GM21367 (cell line): ENCODE measurements around the gene CD28.

Experiments
- ATAC-seq: cut with Tn5 transposase; IDR thresholded peaks from one replicate; pipeline ENCODE4 v1.9.1; 2021; ENCODE audit not compliant: unreplicated experiment

The CD28 gene

DNA sequence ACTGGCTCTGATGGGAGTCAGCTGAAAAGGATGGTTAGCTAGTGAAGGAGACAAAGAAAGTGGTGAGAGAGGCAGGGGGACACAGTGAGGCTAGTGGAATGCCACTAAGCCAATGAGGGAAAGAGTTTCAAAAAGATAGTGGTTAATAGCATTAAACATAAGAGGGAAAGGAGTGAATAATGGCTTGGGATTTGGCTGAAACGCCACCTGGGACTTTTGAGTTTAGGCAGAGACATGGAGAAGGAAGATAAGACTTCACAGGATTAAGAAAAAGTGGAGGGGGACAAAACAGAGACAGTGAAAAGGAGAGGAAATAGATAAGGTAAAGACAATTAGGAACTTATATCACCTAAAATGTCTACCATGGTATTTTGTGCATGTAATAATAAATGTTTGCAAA is 6.9 kb downstream of the CD28 start:
- ATAC-seq: no peak

DNA sequence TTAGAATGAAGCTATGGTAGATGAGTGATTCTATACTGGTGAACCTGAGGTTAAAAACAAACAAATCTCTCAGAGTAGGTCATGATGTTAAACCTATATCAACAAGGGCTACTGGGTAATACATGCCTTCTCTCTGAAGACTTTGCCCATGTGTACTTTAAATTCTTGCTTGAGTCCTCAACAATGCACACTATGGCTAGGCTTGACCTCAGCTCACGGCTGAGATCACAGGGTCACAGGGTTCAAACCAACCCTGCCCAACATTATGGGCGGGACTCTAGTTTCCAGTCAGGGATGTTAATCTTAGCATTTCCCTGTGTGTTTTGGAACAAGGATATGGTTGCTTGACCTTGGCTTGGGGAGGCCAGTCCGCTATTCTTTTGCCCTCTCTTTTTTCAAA is 7.7 kb downstream of the CD28 start:
- ATAC-seq: no peak

DNA sequence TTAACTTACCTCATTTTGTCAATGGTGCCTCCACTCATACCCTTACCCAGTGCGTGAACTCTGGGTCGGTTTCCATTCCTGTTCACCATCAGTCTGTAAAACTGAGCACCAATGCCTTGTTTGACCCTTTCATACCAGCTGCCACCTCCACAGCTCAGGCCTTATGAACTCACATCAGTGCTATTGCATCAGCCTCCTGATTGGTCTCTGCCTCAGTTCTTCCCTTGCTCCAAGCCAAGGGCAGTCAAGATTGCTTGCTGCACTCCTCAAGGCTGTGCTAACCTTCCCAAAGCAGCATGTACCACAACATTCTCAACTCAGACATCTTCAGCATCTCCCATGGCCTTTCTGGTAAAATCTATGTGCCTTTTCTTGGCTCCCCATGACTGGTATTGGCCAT is 9.3 kb downstream of the CD28 start:
- no peak for ATAC-seq

DNA sequence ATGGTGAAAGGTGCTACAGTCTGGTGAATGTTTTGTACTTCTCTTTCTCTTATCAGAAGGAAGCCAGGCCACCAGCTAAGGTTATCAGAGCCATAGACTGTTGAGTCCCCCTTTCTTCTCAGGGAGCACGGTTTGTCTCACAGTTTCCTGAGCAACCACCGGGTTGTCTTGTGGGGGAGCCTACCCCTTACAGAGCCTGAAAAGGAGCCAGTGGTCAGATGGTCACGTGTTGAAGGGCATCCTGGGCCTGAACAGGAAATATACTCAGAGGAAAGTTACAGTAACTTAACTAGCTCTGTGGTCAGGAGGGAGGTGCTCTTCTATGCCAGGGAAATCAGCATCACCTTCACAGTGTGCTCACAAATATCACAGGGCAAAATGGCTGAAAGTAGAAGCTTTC is 11.6 kb downstream of the CD28 start:
- peak; percentile 92 for ATAC-seq

DNA sequence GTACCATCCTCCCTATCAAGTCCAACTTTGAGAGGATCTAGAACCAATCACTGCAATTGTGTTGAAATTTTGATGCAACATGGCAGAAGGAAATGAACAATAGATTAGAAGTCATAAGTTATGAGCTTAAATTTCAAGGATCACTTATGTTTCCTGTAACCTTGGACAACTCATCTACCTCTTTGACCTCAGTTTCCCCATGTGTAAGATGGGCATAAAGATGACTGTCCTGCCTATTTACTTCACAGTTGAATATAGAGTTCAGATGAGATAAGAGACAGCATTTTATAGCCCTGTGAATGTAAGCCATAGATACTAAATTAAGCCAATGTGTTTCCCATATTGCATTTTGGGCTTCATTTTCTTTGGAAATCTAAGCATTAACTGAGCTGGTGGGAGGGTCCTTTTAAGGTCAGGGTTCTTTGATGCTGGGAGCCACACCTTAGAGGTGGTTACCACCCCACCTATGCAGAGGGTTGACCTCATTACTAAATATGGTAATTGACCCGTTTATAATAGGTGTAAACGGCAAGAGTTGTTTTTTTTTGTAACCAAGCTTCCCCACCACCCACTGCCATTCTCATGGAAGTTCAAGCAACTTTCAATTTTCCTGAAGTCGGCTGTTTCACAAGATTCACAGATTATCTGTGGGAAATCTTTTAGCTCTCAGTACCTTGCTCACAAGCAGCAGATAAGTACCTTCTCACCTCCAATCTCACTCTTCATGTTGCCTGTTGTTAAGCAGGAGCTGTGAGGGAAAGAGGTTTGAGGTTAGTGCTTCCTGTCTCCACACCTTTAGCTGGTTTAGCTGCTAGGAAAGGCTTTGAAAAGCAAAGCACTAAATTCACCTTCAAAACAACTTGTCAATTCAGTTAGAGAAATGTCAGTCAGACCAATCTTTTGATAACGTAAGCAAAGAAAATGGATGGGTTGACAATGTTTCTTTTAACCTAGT is 13.3 kb downstream of the CD28 start:
- no peak for ATAC-seq

DNA sequence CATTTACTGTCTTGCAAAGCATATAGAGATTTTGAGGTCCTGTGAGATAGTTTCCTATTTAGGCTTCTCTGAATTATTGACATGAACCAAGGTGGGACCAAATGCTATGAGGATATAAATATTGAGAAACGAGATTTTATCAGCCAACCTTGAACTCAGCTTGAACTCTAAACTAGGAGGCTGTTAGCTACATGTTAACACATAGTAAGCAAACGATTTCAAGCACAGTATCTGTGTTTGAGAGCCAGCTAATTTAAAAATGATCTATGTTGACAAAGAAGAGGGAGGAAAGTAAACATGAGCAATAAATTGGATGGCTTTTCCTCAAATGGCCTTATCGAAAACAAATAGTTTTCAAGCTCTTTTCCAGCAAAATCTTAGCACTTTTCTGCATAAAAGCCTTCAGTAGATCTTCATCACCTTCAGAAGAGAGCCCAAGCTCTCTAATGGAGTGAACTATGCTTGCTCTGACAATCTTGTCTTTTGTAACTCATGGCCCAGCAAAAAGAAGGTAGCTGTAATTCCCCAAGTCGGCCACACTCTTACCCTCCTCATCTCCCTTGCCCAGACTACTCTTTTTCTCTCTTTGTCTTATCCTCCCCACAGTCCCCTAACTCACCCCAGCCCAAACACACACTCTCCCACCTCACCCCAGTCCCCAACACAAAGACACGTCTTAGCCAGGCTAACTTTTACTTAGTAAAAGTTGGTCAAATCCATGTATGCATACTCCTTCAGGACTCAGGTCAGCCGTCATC is 14.7 kb downstream of the CD28 start:
- no peak for ATAC-seq

DNA sequence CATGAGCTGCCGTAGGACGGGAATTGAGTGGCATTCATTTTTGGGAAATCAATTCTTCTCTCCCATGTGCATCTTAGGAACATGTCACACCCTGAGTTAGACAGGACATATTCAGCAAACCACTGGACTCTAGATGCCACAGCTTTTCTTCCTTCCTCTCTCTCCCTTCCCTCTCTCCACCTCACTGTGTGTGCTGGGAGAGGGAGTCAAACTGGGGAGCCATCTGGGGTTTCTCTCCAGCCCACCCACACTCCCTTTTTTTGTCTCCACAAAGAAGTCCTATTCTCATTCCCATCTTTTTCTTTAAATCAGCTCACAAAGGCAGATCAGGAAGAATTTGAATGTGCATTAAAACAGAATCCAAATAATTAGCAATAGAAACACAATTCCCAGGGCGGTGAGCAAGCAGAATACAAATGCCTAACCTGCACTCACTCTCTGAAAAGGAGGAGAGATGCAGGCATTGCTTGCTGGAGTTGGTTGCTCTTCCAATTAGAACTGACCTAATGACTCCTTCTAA is 15.4 kb downstream of the CD28 start:
- ATAC-seq: no peak

DNA sequence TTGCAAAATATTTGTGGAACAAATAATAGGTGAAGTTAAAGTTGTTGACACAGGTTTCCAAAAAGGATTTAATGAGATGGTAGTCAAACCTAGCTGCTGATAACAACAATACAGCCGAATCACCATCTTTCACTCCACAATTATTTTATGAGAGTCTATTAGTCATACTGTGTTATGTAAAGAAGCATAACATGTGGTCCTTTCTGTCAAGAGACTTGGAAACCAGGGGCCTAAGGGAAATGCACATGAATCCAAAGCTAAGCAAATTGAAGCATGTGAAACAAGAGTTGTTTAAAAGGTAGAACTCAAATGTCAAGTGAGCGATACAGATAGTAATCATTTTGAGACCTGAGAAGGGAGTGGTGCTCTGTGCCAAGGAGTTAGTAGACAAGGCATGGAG is 16.0 kb downstream of the CD28 start:
- no peak for ATAC-seq

DNA sequence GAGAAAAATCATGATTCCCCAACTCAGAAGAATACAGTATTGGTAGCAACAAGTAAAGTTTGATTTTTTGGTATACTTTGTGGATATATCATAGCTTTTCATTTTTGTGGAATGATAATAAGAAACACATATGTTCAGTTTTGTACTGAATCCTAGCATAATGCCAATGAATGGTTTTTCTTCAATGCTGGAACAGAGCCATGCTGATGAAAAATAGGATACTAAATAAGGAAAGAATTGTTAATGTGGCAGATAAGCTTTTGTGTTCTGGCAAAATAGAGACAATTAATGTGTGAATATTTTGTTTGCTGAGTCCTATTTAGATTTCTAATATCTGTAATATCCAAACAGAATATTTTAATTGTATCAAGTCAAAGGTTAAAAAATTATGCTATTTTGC is 21.9 kb downstream of the CD28 start:
- no peak for ATAC-seq

DNA sequence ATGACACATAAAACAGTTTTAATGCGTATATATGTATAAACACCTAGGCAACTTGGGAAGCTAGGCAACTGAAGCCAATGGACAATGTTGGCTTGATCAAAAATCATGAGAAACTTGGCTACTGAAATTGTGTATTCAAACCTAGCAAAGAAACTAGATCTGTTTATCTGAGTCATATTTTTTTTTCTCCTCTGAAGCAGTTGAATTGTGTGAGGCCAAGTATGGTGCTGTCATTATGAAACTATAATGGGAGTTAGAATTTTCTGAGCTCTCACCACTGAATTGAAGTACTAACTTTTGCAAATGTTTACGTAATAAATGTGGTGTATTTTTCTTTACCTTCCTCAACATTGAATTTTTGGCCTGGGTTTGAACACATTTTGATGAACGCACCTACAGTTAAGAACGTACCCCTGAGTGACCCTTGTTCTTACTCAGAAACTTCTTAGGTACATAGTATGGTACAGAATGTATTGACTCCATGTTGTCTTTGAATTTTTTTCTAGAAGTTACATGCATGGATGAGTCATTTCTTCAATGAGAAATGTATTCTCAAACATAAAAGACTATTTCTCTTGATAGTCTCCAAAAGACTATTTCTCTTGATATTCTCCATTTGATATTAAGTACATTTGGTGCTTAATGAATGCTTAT is 23.8 kb downstream of the CD28 start:
- no peak for ATAC-seq

DNA sequence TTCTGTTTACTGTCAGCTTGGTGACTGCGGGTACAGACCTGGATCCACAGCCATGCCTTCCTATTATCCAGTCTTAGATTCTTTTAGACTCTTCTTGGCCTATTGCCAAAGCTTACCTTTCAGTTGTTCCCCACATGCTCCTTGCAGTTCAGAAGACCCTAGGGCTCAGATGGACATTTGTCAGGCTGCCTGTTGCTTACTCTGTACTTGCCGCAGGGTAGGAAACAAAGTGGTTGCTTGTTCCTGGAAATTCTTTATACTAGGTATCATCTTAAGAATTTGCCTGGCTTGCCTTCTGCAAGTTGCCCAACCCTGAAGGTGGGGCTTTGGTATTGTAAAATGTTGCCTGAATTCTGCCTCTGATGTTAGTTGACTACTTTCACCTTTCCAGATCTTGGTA is 24.4 kb downstream of the CD28 start:
- ATAC-seq: no peak

DNA sequence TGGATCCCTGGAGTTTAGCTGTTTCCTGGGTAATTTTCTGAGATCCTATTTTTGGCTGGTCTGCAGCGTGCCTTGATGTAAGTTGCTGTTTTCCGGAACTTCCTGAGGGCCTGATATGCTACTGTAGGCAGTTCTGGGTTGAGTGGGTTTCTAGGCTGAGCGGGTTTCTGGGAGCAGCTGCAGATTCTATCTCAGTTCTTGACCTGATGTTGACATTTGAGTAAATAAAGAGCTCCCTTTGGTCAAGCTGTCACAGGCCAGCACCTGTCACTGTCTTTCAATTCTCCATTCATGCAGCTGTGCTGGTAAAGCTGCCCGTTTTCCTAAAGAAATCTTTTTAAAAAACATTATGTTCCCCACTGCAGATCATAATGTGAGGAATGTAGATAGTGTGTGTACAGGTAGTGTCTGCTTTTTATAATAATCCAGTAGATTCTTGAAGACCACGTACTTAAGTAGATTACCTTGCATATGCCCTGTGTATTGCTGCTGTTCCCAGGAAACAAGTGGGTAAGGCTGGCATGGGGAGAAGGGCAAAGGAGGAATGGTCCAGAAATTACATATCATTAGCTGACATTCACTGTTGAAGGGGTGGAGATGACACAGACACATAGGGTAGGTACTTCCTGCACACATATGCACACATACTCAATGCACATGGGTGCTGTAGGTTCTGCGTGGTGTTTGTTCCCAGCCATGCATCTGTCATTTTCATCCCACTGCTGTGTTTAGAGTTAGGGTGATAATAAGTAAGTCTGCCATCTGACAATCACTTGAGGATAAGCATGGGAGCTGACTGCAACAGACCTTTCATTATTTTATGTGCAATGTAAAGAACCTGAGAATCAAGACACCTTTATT is 25.9 kb downstream of the CD28 start:
- ATAC-seq: no peak

DNA sequence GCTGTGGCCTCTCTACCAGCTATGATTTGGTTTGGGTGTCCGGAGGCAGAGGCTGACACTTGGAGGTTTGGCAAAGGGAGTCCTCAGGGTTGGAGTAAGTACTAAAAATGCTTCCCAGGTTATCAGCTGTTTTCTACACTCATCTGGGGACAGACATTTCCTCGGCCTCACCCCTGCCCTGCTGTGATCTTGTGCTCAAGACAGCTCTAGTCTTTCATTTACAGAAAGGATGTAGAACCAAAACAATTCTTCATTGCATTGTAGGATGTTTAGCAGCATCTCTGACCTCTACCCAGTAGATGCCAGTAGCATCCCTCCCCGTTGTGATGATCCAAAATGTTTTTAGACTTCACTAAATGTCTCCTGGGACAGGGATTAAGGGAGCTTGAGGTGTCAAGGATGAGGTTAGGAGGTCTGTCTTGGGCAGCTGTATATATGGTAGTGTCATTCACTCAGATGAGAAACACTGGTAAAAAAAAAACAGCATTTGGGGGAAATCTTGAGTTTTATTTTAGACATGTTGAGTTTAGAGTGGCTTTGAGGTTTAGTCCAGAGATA is 26.6 kb downstream of the CD28 start:
- ATAC-seq: no peak

DNA sequence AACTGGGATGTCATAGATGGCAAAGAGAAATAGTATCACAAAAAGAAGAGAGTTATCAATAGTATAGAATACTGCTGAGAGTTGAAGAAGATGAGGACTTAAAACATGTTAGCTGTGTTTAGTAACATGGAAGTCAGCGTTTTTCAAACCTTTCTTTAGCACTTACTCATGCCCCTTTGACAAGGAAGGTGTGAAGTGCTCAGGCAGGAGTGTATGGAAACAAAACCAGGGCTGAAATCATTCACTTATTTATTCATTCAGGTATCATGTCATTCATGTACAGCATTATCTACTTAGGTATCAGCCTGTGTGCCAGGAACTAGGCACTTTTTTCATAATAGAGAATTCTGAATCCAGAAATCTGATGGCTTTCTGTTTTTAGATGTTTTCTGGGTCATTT is 27.2 kb downstream of the CD28 start:
- ATAC-seq: no peak

DNA sequence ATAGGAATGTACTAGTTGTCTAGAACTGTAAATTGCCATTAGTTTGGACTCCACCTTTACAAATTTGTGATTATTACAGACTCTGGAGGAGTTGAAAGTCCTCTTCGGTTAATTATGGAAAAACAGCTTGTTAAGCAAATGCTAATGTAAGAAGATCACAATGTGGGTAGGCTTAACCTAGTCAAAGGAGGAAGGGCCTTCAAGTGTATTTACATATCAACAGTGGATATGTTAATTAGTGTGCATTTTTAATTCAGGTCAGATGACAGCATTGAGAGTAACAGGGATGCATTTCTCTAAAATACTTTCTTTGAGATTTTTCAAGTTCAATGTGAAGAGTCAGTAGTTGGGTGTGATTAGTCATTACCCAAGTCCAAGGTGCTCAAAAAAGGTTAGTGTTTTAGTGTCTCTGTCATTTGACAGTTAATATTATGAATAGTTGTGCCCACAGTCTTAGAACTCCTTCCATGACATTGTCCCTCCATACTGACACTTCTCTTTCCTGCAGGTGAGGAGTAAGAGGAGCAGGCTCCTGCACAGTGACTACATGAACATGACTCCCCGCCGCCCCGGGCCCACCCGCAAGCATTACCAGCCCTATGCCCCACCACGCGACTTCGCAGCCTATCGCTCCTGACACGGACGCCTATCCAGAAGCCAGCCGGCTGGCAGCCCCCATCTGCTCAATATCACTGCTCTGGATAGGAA is 28.0 kb downstream of the CD28 start:
- no peak for ATAC-seq

DNA sequence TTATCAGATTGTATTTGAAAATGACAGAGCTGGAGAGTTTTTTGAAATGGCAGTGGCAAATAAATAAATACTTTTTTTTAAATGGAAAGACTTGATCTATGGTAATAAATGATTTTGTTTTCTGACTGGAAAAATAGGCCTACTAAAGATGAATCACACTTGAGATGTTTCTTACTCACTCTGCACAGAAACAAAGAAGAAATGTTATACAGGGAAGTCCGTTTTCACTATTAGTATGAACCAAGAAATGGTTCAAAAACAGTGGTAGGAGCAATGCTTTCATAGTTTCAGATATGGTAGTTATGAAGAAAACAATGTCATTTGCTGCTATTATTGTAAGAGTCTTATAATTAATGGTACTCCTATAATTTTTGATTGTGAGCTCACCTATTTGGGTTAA is 30.9 kb downstream of the CD28 start:
- ATAC-seq: no peak

DNA sequence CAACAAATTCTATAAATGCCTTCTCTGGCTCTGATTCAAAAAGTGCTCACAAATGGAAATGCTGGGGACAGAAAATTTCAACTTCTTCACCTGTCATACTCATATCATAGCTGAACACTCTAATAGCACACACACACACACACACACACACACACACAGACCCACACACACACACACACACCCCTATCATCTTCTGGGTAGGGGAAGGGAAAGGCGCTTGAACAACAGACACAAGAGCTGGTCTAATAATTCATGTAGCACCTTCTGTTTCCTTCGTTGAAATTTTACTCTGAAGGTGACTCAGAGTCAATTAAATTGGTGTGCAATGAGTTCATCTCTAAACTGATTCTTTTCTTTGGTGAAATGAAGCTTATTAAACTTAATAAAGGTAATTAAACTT is 32.9 kb downstream of the CD28 start:
- ATAC-seq: no peak

DNA sequence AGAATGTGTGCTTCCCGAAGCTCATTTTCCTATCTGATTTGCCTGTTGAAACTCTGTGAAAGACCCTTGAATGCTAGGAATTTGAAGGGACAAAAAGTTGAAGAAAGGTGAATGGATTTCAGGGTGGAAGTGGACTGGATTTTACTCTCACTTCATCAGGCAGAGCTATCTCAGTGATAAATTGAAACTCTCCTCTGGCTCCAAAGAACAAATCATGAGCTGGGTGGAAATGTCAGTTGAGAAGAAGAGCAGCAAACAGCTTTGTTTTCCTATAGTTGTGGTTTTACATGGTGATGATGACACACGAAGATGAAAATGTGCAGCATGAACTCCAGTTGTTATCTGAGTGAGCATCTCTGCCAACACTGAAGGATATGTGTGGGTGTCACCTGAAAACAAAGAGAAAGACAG is 34.4 kb downstream of the CD28 start:
- ATAC-seq: no peak

DNA sequence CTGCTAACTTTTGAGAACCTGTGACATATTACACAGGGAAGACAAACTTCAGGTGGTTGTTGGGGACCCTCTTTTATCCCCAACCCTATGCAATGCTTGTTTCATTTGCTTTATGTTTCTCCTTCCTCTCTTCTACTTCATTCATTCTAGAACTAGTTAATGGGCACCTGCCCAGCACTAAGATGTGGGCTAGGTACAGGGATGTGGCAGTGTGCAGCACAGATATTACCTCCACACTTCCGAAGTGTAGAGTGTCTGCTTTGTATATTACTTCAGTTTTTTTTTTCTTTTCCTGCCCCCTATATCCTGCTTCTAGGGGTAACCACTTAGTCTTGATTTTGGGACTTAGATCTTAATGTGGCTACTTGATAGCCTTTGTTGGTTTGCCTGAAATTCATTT is 35.1 kb downstream of the CD28 start:
- no peak for ATAC-seq
